SU-DHL-6 (cell line): ENCODE results near the gene UNC5C.

Source experiments
- H2AFZ ChIP-seq: fragments of 200-600 bp; sonication (generic); 2 replicates; pipeline ENCODE4 v1.6.1; 2014; ENCODE audit warnings: low read depth, mild to moderate bottlenecking, moderate library complexity, mixed read lengths, antibody characterized with exemption, low read length; ENCODE audit not compliant: severe bottlenecking
- H3F3A ChIP-seq: fragments of 200-600 bp; shearing (Covaris generic); 2 replicates; pipeline ENCODE4 v1.6.0; 2016; ENCODE audit warnings: antibody characterized with exemption, mild to moderate bottlenecking; ENCODE audit not compliant: insufficient read depth
- H3K27ac ChIP-seq: fragments of 200-600 bp; sonication (generic); 2 replicates; pipeline ENCODE4 v1.5.1; 2016; ENCODE audit warnings: low read depth, mild to moderate bottlenecking, low read length, moderate library complexity, mixed read lengths
- H3K27me3 ChIP-seq: fragments of 200-600 bp; sonication (generic), shearing (Covaris generic); 2 replicates; pipeline ENCODE4 v1.6.0; 2014; ENCODE audit warnings: mild to moderate bottlenecking, low read length
- H3K36me3 ChIP-seq: fragments of 200-600 bp; sonication (generic); 2 replicates; pipeline ENCODE4 v1.6.1; 2014; ENCODE audit warnings: mild to moderate bottlenecking, low read length, mixed read lengths
- H3K4me2 ChIP-seq: fragments of 300-600, 200-600 bp; shearing (Covaris generic), sonication (generic); 2 replicates; pipeline ENCODE4 v1.6.0; 2014; ENCODE audit warnings: low read length, low read depth, mild to moderate bottlenecking; ENCODE audit not compliant: poor library complexity, severe bottlenecking
- H3K4me3 ChIP-seq: fragments of 200-600 bp; sonication (generic); 2 replicates; pipeline ENCODE4 v1.5.1; 2014; ENCODE audit warnings: antibody characterized with exemption, low read length, mild to moderate bottlenecking, mixed read lengths; ENCODE audit not compliant: insufficient read depth, poor library complexity, severe bottlenecking
- H3K79me2 ChIP-seq: fragments of 200-600 bp; sonication (generic); 2 replicates; pipeline ENCODE4 v1.6.1; 2014; ENCODE audit warnings: mild to moderate bottlenecking, low read length, moderate library complexity; ENCODE audit not compliant: insufficient read depth
- H3K9ac ChIP-seq: fragments of 200-600 bp; sonication (generic); 2 replicates; pipeline ENCODE4 v1.7.0; 2014; ENCODE audit warnings: mild to moderate bottlenecking, low read length
- H3K9me2 ChIP-seq: fragments of 200-600 bp; sonication (generic); replicated peaks from 2 replicates; pipeline ENCODE4 v1.6.1; 2014; ENCODE audit warnings: low read length; ENCODE audit not compliant: insufficient read depth
- H3K9me3 ChIP-seq: fragments of 200-600 bp; sonication (generic); 2 replicates; pipeline ENCODE4 v1.6.1; 2014; ENCODE audit warnings: low read length, mixed read lengths; ENCODE audit not compliant: insufficient read depth
- H4K20me1 ChIP-seq: fragments of 200-600 bp; sonication (generic); 2 replicates; pipeline ENCODE4 v1.6.1; 2014; ENCODE audit warnings: low read depth, mild to moderate bottlenecking, antibody characterized with exemption, low read length, moderate library complexity, mixed read lengths
- EZH2phosphoT487 ChIP-seq: fragments of 200-600 bp; sonication (generic), shearing (Covaris generic); conservative IDR thresholded peaks from 2 replicates; pipeline ENCODE4 v1.6.1; 2018; ENCODE audit warnings: mild to moderate bottlenecking, antibody characterized with exemption, low read length, moderate library complexity, mixed read lengths
- TF ChIP-seq, protein P1 (sequence below): fragments of 200-600 bp; sonication (generic); IDR thresholded peaks from one replicate; pipeline ENCODE4 v1.5.1; 2017; ENCODE audit warnings: antibody characterized with exemption, mild to moderate bottlenecking, low read length, moderate library complexity; ENCODE audit not compliant: insufficient read depth, poor library complexity, severe bottlenecking

UNC5C gene

DNA sequence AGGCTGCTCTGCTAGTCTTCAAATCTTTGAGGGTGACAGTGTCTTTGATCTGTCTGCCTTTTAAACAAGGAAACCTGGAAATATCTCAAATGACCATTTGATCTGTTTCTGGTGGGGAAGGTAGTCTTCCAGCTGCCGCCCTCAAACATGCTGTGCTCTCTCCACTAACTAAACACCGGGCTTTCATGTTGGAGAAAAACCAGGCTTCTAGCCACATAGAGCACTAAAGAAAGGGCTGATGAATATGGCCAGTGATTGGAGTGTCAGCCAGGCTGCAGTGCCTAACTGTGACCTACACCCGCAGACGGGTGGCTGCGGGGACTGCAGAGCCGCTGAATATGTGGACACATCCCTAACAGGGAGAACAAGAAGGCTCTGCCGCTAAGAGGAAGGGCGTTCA lies 85.9 kb downstream of the UNC5C start:
- Histone ChIP-seq H3K79me2 (no peaks in the 10 kb centered on the region), H3F3A (no peaks in the 10 kb centered on the region), H3K9me3 (no peaks in the 10 kb centered on the region), H3K27me3 (no peaks in the 10 kb centered on the region), H3K9me2 (no peaks in the 10 kb centered on the region), H4K20me1 (no peaks in the 10 kb centered on the region), H2AFZ (no peak overlapping the region), H3K36me3 (no peaks in the 10 kb centered on the region), H3K4me2 (no peak overlapping the region), H3K4me3 (no peak overlapping the region), H3K27ac (no peak overlapping the region), H3K9ac (no peak overlapping the region)
- TF ChIP-seq, protein P1, sequence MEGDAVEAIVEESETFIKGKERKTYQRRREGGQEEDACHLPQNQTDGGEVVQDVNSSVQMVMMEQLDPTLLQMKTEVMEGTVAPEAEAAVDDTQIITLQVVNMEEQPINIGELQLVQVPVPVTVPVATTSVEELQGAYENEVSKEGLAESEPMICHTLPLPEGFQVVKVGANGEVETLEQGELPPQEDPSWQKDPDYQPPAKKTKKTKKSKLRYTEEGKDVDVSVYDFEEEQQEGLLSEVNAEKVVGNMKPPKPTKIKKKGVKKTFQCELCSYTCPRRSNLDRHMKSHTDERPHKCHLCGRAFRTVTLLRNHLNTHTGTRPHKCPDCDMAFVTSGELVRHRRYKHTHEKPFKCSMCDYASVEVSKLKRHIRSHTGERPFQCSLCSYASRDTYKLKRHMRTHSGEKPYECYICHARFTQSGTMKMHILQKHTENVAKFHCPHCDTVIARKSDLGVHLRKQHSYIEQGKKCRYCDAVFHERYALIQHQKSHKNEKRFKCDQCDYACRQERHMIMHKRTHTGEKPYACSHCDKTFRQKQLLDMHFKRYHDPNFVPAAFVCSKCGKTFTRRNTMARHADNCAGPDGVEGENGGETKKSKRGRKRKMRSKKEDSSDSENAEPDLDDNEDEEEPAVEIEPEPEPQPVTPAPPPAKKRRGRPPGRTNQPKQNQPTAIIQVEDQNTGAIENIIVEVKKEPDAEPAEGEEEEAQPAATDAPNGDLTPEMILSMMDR = no peak
- TF ChIP-seq EZH2phosphoT487 = no peak

DNA sequence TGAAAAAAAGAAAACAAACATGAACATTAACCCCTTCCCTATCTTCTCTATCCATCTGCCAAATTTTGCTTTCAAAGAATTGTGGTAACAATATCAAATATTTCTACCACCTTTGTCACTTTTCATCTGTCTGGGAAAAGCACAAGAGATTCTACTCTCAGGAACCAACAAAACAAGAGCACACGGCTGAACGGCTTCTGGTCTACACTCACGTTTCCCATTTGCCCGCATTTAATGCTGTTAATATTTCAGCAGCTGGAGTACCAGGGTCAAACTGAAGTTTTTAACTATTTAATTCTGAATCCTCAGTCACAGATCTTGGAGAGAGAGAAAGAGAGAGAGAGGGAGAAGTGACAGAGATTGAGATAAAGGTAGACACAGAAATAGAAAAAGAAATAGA lies 91.4 kb downstream of the UNC5C start:
- no peak for TF ChIP-seq EZH2phosphoT487
- TF ChIP-seq, protein P1 = no peak
- Histone ChIP-seq H3K9me2 (no peaks in the 10 kb centered on the region), H3K36me3 (no peaks in the 10 kb centered on the region), H3F3A (no peaks in the 10 kb centered on the region), H3K9me3 (no peaks in the 10 kb centered on the region), H3K9ac (no peak overlapping the region), H3K79me2 (no peaks in the 10 kb centered on the region), H3K4me3 (no peak overlapping the region), H4K20me1 (no peaks in the 10 kb centered on the region), H3K4me2 (no peak overlapping the region), H2AFZ (no peak overlapping the region), H3K27me3 (no peaks in the 10 kb centered on the region), H3K27ac (no peak overlapping the region)

DNA sequence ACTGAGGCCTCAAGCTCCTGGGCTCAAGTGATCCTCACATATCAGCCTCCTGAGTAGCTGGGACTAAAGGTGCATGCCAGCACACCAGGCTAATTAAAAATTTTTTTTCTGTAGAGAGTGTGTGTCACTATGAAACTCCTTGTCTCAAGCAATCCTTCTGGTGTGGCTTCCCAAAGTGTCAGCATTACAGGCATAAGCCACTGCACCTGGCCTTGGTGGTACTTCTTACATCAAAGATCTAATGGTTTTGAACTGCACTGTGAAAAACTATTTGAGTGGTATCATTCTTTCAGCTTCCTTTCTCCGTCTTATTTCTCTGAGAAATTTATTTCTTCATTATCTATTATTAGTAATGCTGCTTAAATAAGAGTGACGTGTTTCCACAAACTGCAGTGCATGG lies 98.5 kb downstream of the UNC5C start:
- Histone ChIP-seq H3K9ac (no peak overlapping the region), H3K9me2 (no peaks in the 10 kb centered on the region), H3K9me3 (no peaks in the 10 kb centered on the region), H2AFZ (no peak overlapping the region), H3K79me2 (no peaks in the 10 kb centered on the region), H4K20me1 (no peaks in the 10 kb centered on the region), H3K36me3 (no peaks in the 10 kb centered on the region), H3K4me3 (no peak overlapping the region), H3K27ac (no peak overlapping the region), H3F3A (no peaks in the 10 kb centered on the region), H3K27me3 (no peaks in the 10 kb centered on the region), H3K4me2 (no peak overlapping the region)
- TF ChIP-seq EZH2phosphoT487 = no peak
- TF ChIP-seq, protein P1 = no peak
